Nephron (organoid): ENCODE data around the gene BAX.

Experiments
- H3K27ac Mint-ChIP-seq, 3 experiments: 2 replicates each; pipeline ENCODE4 v1.8.0; 2020; ENCODE audit warnings: mixed read lengths in 3 of 3, mild to moderate bottlenecking in 2 of 3, moderate library complexity in 1 of 3
- H3K27me3 Mint-ChIP-seq: 2 replicates; pipeline ENCODE4 v1.8.0; 2021; ENCODE audit warnings: low read depth, mild to moderate bottlenecking, moderate library complexity, mixed read lengths
- H3K36me3 Mint-ChIP-seq: 2 replicates; pipeline ENCODE4 v1.8.0; 2020; ENCODE audit warnings: low read depth, mixed read lengths
- H3K4me1 Mint-ChIP-seq: 2 replicates; pipeline ENCODE4 v1.8.0; 2020; ENCODE audit warnings: mixed read lengths
- H3K4me3 Mint-ChIP-seq, 3 experiments: 2 replicates each; pipeline ENCODE4 v1.8.0; 2020; ENCODE audit warnings: mild to moderate bottlenecking in 3 of 3, mixed read lengths in 3 of 3, moderate library complexity in 2 of 3
- H3K9me3 Mint-ChIP-seq: 2 replicates; pipeline ENCODE4 v1.8.0; 2020; ENCODE audit warnings: mixed read lengths
- CTCF ChIP-seq, 3 experiments: fragments of 200-600 bp; sonication (generic); IDR thresholded peaks; one replicate each; pipeline ENCODE4 v1.5.0; 2021; ENCODE audit warnings: antibody characterized with exemption in 3 of 3; ENCODE audit not compliant: unreplicated experiment in 3 of 3

Gene BAX

DNA sequence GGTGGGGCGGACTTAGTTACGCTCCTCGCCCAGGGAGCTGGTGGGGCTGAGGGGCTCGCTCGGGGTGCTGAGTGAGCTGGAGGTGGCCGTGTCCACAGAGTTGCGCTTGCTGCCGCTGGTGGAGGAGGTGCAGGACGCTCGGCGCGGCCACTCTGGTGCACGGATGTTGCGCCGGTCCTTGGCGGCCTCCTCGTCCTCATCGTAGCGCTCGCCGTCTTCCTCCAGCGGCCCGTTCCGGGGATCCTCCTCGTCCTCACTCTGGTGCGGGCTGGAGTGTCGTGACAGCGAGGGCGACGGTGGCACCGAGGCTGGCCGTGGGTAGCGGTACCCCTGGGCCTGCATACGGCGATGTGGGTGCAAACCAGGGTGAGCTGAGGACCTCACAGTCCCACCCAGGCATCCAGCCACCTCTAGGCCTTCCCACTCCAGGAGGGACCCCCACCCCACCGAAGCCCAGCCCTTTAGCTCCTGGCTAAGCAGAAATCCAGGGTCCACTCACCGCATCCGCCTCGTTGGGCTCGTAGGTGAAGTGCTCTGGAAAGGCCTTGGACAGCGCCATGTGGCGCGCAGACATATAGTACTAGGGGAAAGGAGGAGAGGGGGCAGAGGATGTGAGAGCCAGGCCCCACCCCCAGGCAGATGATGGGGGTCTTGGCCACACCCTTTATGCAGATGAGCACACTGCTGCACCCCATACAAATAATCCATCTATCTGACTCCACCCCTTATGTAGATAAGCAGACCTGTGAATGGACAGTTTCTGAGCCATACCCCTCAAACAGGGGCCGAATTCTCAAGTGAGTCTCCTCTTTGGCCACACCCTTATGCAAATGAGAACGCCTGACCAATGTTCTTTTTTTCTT, 14.8 kb downstream of the BAX start:
- H3K36me3 Mint-ChIP-seq, result peaks cover 43% of the 10 kb centered on the region
- H3K9me3 Mint-ChIP-seq, result no peaks in the 10 kb centered on the region
- TF ChIP-seq CTCF (IDR thresholded peaks at IDR 0.05; ENCODE audit: unreplicated experiment in 3 of 3), result no peak
- no peaks in the 10 kb centered on the region for H3K27me3 Mint-ChIP-seq
- H3K4me3 Mint-ChIP-seq, result peak overlapping the region in 1 of 3 experiments; percentile 51
- H3K4me1 Mint-ChIP-seq, result peaks cover 16% of the 10 kb centered on the region
- H3K27ac Mint-ChIP-seq, result no peak overlapping the region

GRCh38 chr19:48970139-48970766, 15.6 kb downstream of the BAX start:
- H3K9me3 Mint-ChIP-seq, result no peaks in the 10 kb centered on the region
- no peak for TF ChIP-seq CTCF (IDR thresholded peaks at IDR 0.05; ENCODE audit: unreplicated experiment in 3 of 3)
- no peaks in the 10 kb centered on the region for H3K27me3 Mint-ChIP-seq
- no peak overlapping the region for H3K27ac Mint-ChIP-seq
- H3K36me3 Mint-ChIP-seq, result peaks cover 43% of the 10 kb centered on the region
- peak overlapping the region in 1 of 3 experiments; percentile 51 for H3K4me3 Mint-ChIP-seq
- H3K4me1 Mint-ChIP-seq, result peaks cover 13% of the 10 kb centered on the region

DNA sequence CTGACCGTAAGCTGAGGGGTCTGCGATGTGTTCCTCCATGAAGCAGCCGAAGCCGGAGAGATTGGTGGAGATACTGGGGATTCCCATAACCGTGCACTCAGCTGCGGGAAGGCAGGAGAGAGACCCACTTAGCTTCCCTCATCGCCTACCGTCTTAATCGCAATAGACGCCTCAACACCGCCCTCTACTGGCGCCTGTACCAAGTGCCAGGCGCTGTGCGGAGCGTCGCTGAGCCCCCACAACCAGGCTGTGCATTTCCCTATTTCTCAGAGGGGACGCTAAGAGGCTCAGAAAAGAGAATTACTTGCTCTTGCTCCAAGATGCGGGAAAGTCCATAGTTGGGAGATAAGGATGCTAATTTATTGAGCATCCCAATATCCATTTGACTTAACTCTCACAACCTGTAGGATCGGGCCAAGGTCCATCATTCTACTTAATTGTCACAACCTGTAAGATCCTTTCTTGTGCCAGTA, 16.3 kb downstream of the BAX start:
- H3K27me3 Mint-ChIP-seq, result no peaks in the 10 kb centered on the region
- peaks cover 41% of the 10 kb centered on the region for H3K36me3 Mint-ChIP-seq
- no peaks in the 10 kb centered on the region for H3K9me3 Mint-ChIP-seq
- H3K4me1 Mint-ChIP-seq, result peaks cover 13% of the 10 kb centered on the region
- peak; percentile 83 to 90 (median 90) for TF ChIP-seq CTCF (IDR thresholded peaks at IDR 0.05; ENCODE audit: unreplicated experiment in 3 of 3)
- peak overlapping the region in 2 of 3 experiments; percentile 10 to 22 for H3K4me3 Mint-ChIP-seq
- no peak overlapping the region for H3K27ac Mint-ChIP-seq

DNA sequence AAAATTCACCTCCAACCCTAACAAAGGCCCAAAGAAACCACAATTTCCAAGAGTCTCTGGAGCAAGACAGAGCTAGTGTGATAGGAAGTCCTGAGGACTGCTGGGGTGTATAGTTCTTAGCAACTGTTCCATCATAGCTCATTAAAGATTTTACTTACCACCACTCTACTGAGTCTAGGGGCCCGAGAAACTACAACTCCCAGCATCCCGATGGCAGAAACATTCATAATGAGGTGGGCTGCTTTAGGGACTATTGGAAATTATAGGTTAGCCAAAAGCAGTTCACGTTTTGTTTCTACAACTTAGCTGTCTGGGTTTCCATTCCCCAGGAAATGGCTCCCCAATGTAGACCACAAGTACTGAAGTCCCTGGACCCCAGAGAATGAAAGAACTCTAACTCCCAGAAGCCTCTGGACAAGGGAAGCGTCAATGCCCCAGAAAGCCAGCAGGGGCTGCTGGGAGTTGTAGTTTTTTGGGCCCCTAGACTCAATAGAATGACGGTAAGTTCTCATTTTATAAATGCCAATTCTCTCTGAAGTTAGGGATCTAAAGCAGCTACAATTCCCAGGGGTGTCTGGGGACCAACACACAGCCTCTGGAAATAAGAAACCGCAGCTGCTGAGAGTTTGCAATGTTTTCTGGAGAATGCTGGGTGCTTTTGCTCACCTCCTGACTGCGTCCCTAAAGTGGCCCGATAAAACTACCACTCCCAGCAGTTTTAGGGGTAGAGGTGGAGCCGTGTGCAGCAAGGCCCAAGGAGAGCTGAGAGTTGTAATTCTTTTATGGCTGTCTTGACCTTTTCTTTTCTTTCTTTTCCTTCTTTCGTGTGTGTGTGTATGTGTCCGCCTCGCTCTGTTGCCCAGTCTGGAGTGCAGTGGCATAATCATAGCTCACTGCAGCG, 21.5 kb downstream of the BAX start:
- Mint-ChIP-seq H3K4me1 (peaks cover 9% of the 10 kb centered on the region), H3K27ac (no peak overlapping the region), H3K9me3 (no peaks in the 10 kb centered on the region), H3K36me3 (peaks cover 24% of the 10 kb centered on the region), H3K27me3 (no peaks in the 10 kb centered on the region), H3K4me3 (no peak overlapping the region)
- peak in 2 of 3 experiments; percentile 10 to 16 for TF ChIP-seq CTCF (IDR thresholded peaks at IDR 0.05; ENCODE audit: unreplicated experiment in 3 of 3)

DNA sequence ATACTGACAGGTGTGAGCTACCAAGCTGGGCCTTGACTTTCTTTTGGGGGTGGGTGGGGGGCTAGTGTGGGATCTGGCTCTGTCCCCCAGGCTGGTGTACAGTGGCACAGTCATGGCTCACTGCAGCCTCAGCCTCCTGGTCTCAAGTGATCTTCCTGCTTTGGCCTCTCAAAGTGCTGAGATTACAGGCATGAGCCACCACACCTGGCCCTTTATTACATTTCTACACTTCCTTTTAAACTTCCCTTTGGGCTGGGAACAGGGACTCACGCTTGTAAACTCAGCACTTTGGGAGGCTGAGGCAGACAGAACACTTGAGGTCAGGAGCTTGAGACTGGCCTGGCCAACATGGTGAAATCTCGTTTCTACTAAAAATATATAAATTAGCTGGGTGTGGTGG, 22.4 kb downstream of the BAX start:
- H3K4me1 Mint-ChIP-seq, result peaks cover 9% of the 10 kb centered on the region
- peaks cover 32% of the 10 kb centered on the region for H3K36me3 Mint-ChIP-seq
- no peak overlapping the region for H3K4me3 Mint-ChIP-seq
- no peak overlapping the region for H3K27ac Mint-ChIP-seq
- no peak for TF ChIP-seq CTCF (IDR thresholded peaks at IDR 0.05; ENCODE audit: unreplicated experiment in 3 of 3)
- no peaks in the 10 kb centered on the region for H3K27me3 Mint-ChIP-seq
- no peaks in the 10 kb centered on the region for H3K9me3 Mint-ChIP-seq
